K562 (cell line): ENCODE data around the gene LNX2. TPM values are rescaled to one million over a fixed set of nuclear protein-coding genes. Genes with fewer than 3 reads are reported as not detected.
A peak's percentile ranks its signal among the peaks of the same experiment; 100 is the strongest.

Experiments
- ETV5 ChIP-seq: sonication (generic); formaldehyde crosslinking; IDR thresholded peaks from 2 replicates; pipeline ENCODE4 v1.4.0; 2020; ENCODE audit warnings: low read depth, mild to moderate bottlenecking, missing genetic modification reagents
- FOXM1 ChIP-seq, 2 experiments: fragments of 450-650 bp in 1 of 2; sonication (generic) in 1 of 2; formaldehyde crosslinking in 1 of 2; IDR thresholded peaks; 2 replicates each; pipeline versions ENCODE4 v1.6.1 to v1.9.0; 2017 to 2022; ENCODE audit warnings: low read depth in 2 of 2, mild to moderate bottlenecking in 2 of 2, missing genetic modification reagents in 1 of 2, moderate library complexity in 1 of 2
- NFIX ChIP-seq: fragments of 250-450 bp; sonication (Bioruptor Pico); IDR thresholded peaks from 2 replicates; pipeline ENCODE4 v1.4.0; 2020; ENCODE audit warnings: low read depth, mild to moderate bottlenecking, moderate library complexity
- NFRKB ChIP-seq: fragments of 450-650 bp; IDR thresholded peaks from 2 replicates; pipeline ENCODE4 v1.6.1; 2016; ENCODE audit warnings: low read depth
- POLR2A ChIP-seq: fragments of 450-650 bp; conservative IDR thresholded peaks from 2 replicates; pipeline ENCODE4 v1.6.1; 2016
- POLR2AphosphoS5 ChIP-seq: IDR thresholded peaks from 2 replicates; pipeline ENCODE4 v1.6.1; 2011; ENCODE audit warnings: mild to moderate bottlenecking, low read depth, low read length, moderate library complexity; ENCODE audit not compliant: control insufficient read depth, insufficient read depth
- RBM39 ChIP-seq: fragments of 200-400 bp; formaldehyde crosslinking; optimal IDR thresholded peaks from 2 replicates; pipeline ENCODE3; 2018; ENCODE audit warnings: low read depth, low read length
- SREBF1 ChIP-seq: fragments of 150-350 bp; IDR thresholded peaks from 2 replicates; pipeline ENCODE4 v1.6.1; 2014; ENCODE audit warnings: antibody characterized with exemption, low read depth, low read length, borderline replicate concordance
- SRSF7 ChIP-seq: fragments of 200-400 bp; formaldehyde crosslinking; optimal IDR thresholded peaks from 2 replicates; pipeline ENCODE3; 2017; ENCODE audit warnings: mild to moderate bottlenecking, low read depth, low read length
- TAF9B ChIP-seq: fragments of 450-650 bp; IDR thresholded peaks from 2 replicates; pipeline ENCODE4 v1.6.1; 2018; ENCODE audit warnings: mild to moderate bottlenecking; ENCODE audit not compliant: partially characterized antibody
- ZC3H11A ChIP-seq: IDR thresholded peaks from 2 replicates; pipeline ENCODE4 v1.6.1; 2012; ENCODE audit warnings: low read depth, low read length, improper control_type of control experiment
- ZNF175 ChIP-seq: fragments of 200-800 bp; sonication (Bioruptor generic); IDR thresholded peaks from 2 replicates; pipeline ENCODE4 v1.6.1; 2016; ENCODE audit warnings: low read depth, mild to moderate bottlenecking, missing genetic modification characterization, missing compliant biosample characterization
- ZNF197 ChIP-seq: fragments of 200-800 bp; sonication (Bioruptor generic); IDR thresholded peaks from 2 replicates; pipeline ENCODE4 v1.6.1; 2016; ENCODE audit warnings: low read depth, missing genetic modification characterization, missing compliant biosample characterization
- ZNF253 ChIP-seq: fragments of 250-450 bp; sonication (Bioruptor Pico); conservative IDR thresholded peaks from 2 replicates; pipeline ENCODE4 v1.6.1; 2021; ENCODE audit warnings: mild to moderate bottlenecking
- polyA plus RNA-seq, 8 experiments: library from polyadenylated mRNA; depleted of rRNA in 4 of 8; stranded (reverse) in 5 of 8; unstranded in 3 of 8; fragments of >200 nt; fragmentation: Nextera tagmentation in 2 of 8; fragmentation: Illumina TruSeq in 1 of 8; extraction: Ambion mirVana in 2 of 8; extraction: Trizol in 1 of 8; gene quantifications; 2 replicates each; pipeline versions ENCODE4 v1.2.1 to v1.2.3, GENCODE V29; 2011 to 2014; ENCODE audit warnings: inconsistent platforms in 1 of 8, missing spikeins in 1 of 8
- total RNA-seq, 7 experiments: library from RNA; depleted of rRNA in 6 of 7; stranded (reverse); fragments of >200 nt in 6 of 7; fragmentation: Illumina TruSeq in 2 of 7; extraction: Trizol in 2 of 7; gene quantifications; 2 replicates each; pipeline versions ENCODE4 v1.2.1 to v1.2.3, GENCODE V29; 2011 to 2021; ENCODE audit warnings: low replicate concordance in 1 of 7
- TF ChIP-seq, protein P1 (sequence below): fragments of 450-650 bp; IDR thresholded peaks from one replicate; pipeline ENCODE4 v1.6.1; 2018; ENCODE audit warnings: mild to moderate bottlenecking, moderate library complexity; ENCODE audit not compliant: partially characterized antibody
- TF ChIP-seq, protein P2 (sequence below): sonication (generic); formaldehyde crosslinking; IDR thresholded peaks from 2 replicates; pipeline ENCODE4 v1.8.0; 2022; ENCODE audit warnings: mild to moderate bottlenecking, missing genetic modification reagents, borderline replicate concordance
- TF ChIP-seq, protein P3 (sequence below): fragments of 450-650 bp; IDR thresholded peaks from 2 replicates; pipeline ENCODE4 v1.6.1; 2017; ENCODE audit warnings: mild to moderate bottlenecking, moderate library complexity
- TF ChIP-seq, protein P4 (sequence below): sonication (generic); formaldehyde crosslinking; IDR thresholded peaks from 2 replicates; pipeline ENCODE4 v1.9.0; 2022; ENCODE audit warnings: mild to moderate bottlenecking, missing genetic modification reagents
- TF ChIP-seq, protein P5 (sequence below): sonication (generic); formaldehyde crosslinking; IDR thresholded peaks from 2 replicates; pipeline ENCODE4 v1.8.0; 2022; ENCODE audit warnings: missing genetic modification reagents, mild to moderate bottlenecking, borderline replicate concordance

The LNX2 gene
- total and polyA plus RNA-seq, 9 of the 15 experiments (the other 6 are each of a cell fraction or from before 2014, with no cell fraction given): 1.5 to 5.5 (median 4.0) TPM

DNA sequence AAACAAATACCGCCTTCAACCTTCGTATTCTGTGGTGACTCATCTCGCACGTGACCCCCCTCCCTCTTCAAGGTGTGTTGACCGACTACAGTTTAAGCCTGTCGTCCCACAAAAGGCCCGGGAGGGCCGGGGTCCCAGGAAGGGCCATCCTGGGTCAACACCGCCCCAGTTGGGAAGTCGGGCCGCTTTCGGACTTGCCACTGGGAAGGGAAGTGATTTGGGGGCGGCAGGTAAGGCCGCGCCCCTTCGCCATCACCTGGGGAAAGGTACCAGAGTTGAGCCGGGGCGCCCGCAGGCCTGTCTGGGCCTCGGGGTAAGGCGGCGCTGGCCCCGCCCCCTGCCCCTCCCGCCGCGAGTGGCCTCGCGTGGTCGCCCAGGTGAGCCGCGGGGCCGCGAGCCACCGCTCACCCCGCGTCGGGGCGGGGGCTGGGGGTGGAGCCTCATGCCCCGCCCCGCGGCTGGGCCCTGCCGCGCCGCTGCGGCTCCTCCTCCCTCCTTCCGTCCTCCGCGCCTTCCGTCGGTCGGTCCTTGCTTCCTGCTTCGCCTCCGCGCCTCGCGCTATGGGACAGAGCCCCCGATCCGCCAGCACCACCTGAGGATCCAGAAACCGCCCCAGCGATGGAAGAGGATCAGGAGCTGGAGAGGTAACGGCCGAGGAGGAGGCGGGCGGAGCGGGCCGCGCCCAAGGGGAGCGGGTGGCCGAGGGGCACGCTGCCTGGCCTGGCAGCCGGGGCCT is 1.2 kb upstream of the LNX2 start, which contains the start of gene POLR1D (continued):
- no peak for TF ChIP-seq NFIX (CRISPR knock-in tag)
- TF ChIP-seq ZNF253 (CRISPR knock-in tag): no peak
- TF ChIP-seq, protein P1, sequence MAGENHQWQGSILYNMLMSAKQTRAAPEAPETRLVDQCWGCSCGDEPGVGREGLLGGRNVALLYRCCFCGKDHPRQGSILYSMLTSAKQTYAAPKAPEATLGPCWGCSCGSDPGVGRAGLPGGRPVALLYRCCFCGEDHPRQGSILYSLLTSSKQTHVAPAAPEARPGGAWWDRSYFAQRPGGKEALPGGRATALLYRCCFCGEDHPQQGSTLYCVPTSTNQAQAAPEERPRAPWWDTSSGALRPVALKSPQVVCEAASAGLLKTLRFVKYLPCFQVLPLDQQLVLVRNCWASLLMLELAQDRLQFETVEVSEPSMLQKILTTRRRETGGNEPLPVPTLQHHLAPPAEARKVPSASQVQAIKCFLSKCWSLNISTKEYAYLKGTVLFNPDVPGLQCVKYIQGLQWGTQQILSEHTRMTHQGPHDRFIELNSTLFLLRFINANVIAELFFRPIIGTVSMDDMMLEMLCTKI: no peak
- no peak for TF ChIP-seq ZC3H11A
- TF ChIP-seq, protein P2, sequence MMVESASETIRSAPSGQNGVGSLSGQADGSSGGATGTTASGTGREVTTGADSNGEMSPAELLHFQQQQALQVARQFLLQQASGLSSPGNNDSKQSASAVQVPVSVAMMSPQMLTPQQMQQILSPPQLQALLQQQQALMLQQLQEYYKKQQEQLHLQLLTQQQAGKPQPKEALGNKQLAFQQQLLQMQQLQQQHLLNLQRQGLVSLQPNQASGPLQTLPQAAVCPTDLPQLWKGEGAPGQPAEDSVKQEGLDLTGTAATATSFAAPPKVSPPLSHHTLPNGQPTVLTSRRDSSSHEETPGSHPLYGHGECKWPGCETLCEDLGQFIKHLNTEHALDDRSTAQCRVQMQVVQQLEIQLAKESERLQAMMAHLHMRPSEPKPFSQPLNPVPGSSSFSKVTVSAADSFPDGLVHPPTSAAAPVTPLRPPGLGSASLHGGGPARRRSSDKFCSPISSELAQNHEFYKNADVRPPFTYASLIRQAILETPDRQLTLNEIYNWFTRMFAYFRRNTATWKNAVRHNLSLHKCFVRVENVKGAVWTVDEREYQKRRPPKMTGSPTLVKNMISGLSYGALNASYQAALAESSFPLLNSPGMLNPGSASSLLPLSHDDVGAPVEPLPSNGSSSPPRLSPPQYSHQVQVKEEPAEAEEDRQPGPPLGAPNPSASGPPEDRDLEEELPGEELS (CRISPR knock-in tag): 0 out of 2 replicates have a peak, but pooled peaks have one; percentile 57
- TF ChIP-seq ETV5 (CRISPR knock-in tag): no peak
- TF ChIP-seq SRSF7: no peak
- no peak for TF ChIP-seq SREBF1
- TF ChIP-seq, protein P3, sequence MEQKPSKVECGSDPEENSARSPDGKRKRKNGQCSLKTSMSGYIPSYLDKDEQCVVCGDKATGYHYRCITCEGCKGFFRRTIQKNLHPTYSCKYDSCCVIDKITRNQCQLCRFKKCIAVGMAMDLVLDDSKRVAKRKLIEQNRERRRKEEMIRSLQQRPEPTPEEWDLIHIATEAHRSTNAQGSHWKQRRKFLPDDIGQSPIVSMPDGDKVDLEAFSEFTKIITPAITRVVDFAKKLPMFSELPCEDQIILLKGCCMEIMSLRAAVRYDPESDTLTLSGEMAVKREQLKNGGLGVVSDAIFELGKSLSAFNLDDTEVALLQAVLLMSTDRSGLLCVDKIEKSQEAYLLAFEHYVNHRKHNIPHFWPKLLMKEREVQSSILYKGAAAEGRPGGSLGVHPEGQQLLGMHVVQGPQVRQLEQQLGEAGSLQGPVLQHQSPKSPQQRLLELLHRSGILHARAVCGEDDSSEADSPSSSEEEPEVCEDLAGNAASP: no peak
- peak; percentile 30 for TF ChIP-seq TAF9B
- TF ChIP-seq POLR2AphosphoS5: peak; percentile 71
- no peak for TF ChIP-seq ZNF175
- TF ChIP-seq NFRKB: no peak
- TF ChIP-seq, protein P4, sequence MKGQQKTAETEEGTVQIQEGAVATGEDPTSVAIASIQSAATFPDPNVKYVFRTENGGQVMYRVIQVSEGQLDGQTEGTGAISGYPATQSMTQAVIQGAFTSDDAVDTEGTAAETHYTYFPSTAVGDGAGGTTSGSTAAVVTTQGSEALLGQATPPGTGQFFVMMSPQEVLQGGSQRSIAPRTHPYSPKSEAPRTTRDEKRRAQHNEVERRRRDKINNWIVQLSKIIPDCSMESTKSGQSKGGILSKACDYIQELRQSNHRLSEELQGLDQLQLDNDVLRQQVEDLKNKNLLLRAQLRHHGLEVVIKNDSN (CRISPR knock-in tag): peak; percentile 72
- TF ChIP-seq RBM39: no peak
- peak; percentile 84 for TF ChIP-seq POLR2A
- TF ChIP-seq FOXM1 (IDR thresholded peaks at IDR 0.05; ENCODE audit: low read depth): no peak
- no peak for TF ChIP-seq FOXM1 (CRISPR knock-in tag; IDR thresholded peaks at IDR 0.05; ENCODE audit: low read depth)
- TF ChIP-seq ZNF197: no peak
- TF ChIP-seq, protein P5, sequence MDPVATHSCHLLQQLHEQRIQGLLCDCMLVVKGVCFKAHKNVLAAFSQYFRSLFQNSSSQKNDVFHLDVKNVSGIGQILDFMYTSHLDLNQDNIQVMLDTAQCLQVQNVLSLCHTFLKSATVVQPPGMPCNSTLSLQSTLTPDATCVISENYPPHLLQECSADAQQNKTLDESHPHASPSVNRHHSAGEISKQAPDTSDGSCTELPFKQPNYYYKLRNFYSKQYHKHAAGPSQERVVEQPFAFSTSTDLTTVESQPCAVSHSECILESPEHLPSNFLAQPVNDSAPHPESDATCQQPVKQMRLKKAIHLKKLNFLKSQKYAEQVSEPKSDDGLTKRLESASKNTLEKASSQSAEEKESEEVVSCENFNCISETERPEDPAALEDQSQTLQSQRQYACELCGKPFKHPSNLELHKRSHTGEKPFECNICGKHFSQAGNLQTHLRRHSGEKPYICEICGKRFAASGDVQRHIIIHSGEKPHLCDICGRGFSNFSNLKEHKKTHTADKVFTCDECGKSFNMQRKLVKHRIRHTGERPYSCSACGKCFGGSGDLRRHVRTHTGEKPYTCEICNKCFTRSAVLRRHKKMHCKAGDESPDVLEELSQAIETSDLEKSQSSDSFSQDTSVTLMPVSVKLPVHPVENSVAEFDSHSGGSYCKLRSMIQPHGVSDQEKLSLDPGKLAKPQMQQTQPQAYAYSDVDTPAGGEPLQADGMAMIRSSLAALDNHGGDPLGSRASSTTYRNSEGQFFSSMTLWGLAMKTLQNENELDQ (CRISPR knock-in tag): no peak
